H1 (cell line): ENCODE measurements around the gene MARCHF9. TPM values are rescaled to one million over a fixed set of nuclear protein-coding genes. Genes with fewer than 3 reads are reported as not detected.

ENCODE experiments used
- CTCF ChIA-PET: fragments of 300-600 bp; sonication (Branson Sonifier 250); formaldehyde crosslinking; loops from one replicate; lab custom pipeline; 2021; ENCODE audit not compliant: partially characterized antibody; lab: Charles Lee
- POLR2A ChIA-PET: fragments of 300-600 bp; sonication (Branson Sonifier 250); formaldehyde crosslinking; loops from one replicate; lab custom pipeline; 2021; ENCODE audit warnings: inconsistent platforms; ENCODE audit not compliant: partially characterized antibody; lab: Charles Lee
- DNase-seq, 2 experiments: peaks; one replicate each; pipeline versions ENCODE4 v3.0.0 to v3.0.0-alpha.2; 2010 to 2022; ENCODE audit warnings: low spot score in 2 of 2, low read depth in 1 of 2, mixed read lengths in 1 of 2
- FAIRE-seq: peaks from 2 replicates; lab custom pipeline; 2011; peaks lifted over from hg19 to GRCh38; lab: Jason Lieb, UNC
- H2AFZ ChIP-seq: 2 replicates; pipeline ENCODE4 v1.8.1; 2012; ENCODE audit warnings: low read length, inconsistent platforms
- H2AK5ac ChIP-seq: 2 replicates; pipeline ENCODE4 v1.6.1; 2013; ENCODE audit warnings: low read depth, low read length
- H2BK120ac ChIP-seq: replicated peaks from 2 replicates; pipeline ENCODE3; 2013; ENCODE audit warnings: low read depth, low read length, inconsistent platforms
- H2BK12ac ChIP-seq: 2 replicates; pipeline ENCODE4 v1.6.1; 2013; ENCODE audit warnings: low read depth, low read length
- H2BK15ac ChIP-seq: 2 replicates; pipeline ENCODE4 v1.6.1; 2013; ENCODE audit warnings: low read length
- H2BK20ac ChIP-seq: 2 replicates; pipeline ENCODE4 v1.6.1; 2013; ENCODE audit warnings: low read length
- H2BK5ac ChIP-seq: 2 replicates; pipeline ENCODE4 v1.6.1; 2013; ENCODE audit warnings: low read depth, low read length
- H3K14ac ChIP-seq: 2 replicates; pipeline ENCODE4 v1.6.1; 2013; ENCODE audit warnings: inconsistent platforms; ENCODE audit not compliant: insufficient read length
- H3K18ac ChIP-seq: 2 replicates; pipeline ENCODE4 v1.6.1; 2013; ENCODE audit warnings: low read length; ENCODE audit errors: extremely low read depth
- H3K23ac ChIP-seq: 2 replicates; pipeline ENCODE4 v1.6.1; 2013; ENCODE audit warnings: inconsistent platforms; ENCODE audit not compliant: insufficient read length
- H3K23me2 ChIP-seq: 2 replicates; pipeline ENCODE4 v1.6.1; 2013; ENCODE audit warnings: low read depth, low read length
- H3K27ac ChIP-seq: 2 replicates; pipeline ENCODE4 v1.6.1; 2011; ENCODE audit warnings: low read depth, low read length, inconsistent platforms
- H3K27me3 ChIP-seq, 4 experiments: replicated peaks in 1 of 4; 1 replicate in 1 of 4; 2 replicates in 3 of 4; pipeline versions ENCODE4 v1.6.1 to v1.8.1; 2011 to 2013; ENCODE audit warnings: low read length in 3 of 4, mild to moderate bottlenecking in 3 of 4, inconsistent platforms in 2 of 4, mixed read lengths in 2 of 4, moderate library complexity in 1 of 4; ENCODE audit not compliant: control insufficient read depth in 3 of 4, insufficient read depth in 3 of 4; ENCODE audit errors: extremely low read depth in 1 of 4
- H3K36me3 ChIP-seq, 4 experiments: 2 replicates each; pipeline versions ENCODE4 v1.6.1 to v1.8.1; 2011 to 2013; ENCODE audit warnings: mild to moderate bottlenecking in 4 of 4, low read length in 3 of 4, moderate library complexity in 2 of 4, control low read depth in 1 of 4, inconsistent platforms in 1 of 4; ENCODE audit not compliant: insufficient read depth in 4 of 4, control insufficient read depth in 2 of 4
- H3K4ac ChIP-seq: replicated peaks from 2 replicates; pipeline ENCODE3; 2013; ENCODE audit warnings: low read length, low read depth, mixed read lengths, inconsistent platforms; ENCODE audit not compliant: insufficient read length
- H3K4me1 ChIP-seq, 4 experiments: replicated peaks in 1 of 4; 1 replicate in 1 of 4; 2 replicates in 3 of 4; pipeline versions ENCODE4 v1.6.1 to v1.8.1; 2011 to 2013; ENCODE audit warnings: low read length in 3 of 4, inconsistent platforms in 2 of 4, mixed read lengths in 1 of 4; ENCODE audit not compliant: insufficient read depth in 4 of 4, control insufficient read depth in 3 of 4
- H3K4me2 ChIP-seq, 2 experiments: 2 replicates each; pipeline versions ENCODE4 v1.6.1 to v1.8.1; 2011 to 2013; ENCODE audit warnings: low read depth in 2 of 2, low read length in 2 of 2, control low read depth in 1 of 2, inconsistent platforms in 1 of 2, mild to moderate bottlenecking in 1 of 2; ENCODE audit not compliant: insufficient read depth in 1 of 2
- H3K4me3 ChIP-seq, 4 experiments: fragments of 200-600, 300-600 bp in 1 of 4; sonication (generic), shearing (Covaris generic), sonication (Bioruptor Twin) in 1 of 4; 2 replicates each; pipeline versions ENCODE4 v1.5.1 to v1.8.1; 2011 to 2016; ENCODE audit warnings: low read length in 4 of 4, low read depth in 3 of 4, control low read depth in 2 of 4, inconsistent platforms in 2 of 4, mild to moderate bottlenecking in 2 of 4, mixed read lengths in 1 of 4, moderate library complexity in 1 of 4; ENCODE audit not compliant: insufficient read depth in 2 of 4; ENCODE audit errors: extremely low read depth in 1 of 4
- H3K56ac ChIP-seq: replicated peaks from 2 replicates; pipeline ENCODE3; 2013; ENCODE audit warnings: low read depth, mild to moderate bottlenecking, mixed read lengths, low read length, inconsistent platforms; ENCODE audit not compliant: insufficient read length
- H3K79me1 ChIP-seq: 2 replicates; pipeline ENCODE4 v1.6.1; 2013; ENCODE audit warnings: low read depth, low read length, control low read depth
- H3K79me2 ChIP-seq, 2 experiments: 2 replicates each; pipeline versions ENCODE4 v1.6.1 to v1.8.1; 2012 to 2013; ENCODE audit warnings: low read length in 2 of 2, mild to moderate bottlenecking in 2 of 2, inconsistent platforms in 1 of 2; ENCODE audit not compliant: insufficient read depth in 2 of 2, control insufficient read depth in 1 of 2
- H3K9ac ChIP-seq, 4 experiments: replicated peaks in 1 of 4; 1 replicate in 1 of 4; 2 replicates in 3 of 4; pipeline versions ENCODE4 v1.6.1 to v1.8.1; 2011 to 2013; ENCODE audit warnings: low read depth in 3 of 4, low read length in 3 of 4, control low read depth in 2 of 4, mild to moderate bottlenecking in 2 of 4, moderate library complexity in 2 of 4, inconsistent platforms in 1 of 4; ENCODE audit errors: extremely low read depth in 1 of 4
- H3K9me3 ChIP-seq, 2 experiments: 2 replicates each; pipeline versions ENCODE4 v1.6.1 to v1.8.1; 2012 to 2013; ENCODE audit warnings: mild to moderate bottlenecking in 2 of 2, moderate library complexity in 2 of 2, control low read depth in 1 of 2, inconsistent platforms in 1 of 2, low read depth in 1 of 2, low read length in 1 of 2, mixed read lengths in 1 of 2; ENCODE audit not compliant: insufficient read depth in 2 of 2
- H4K20me1 ChIP-seq, 2 experiments: replicated peaks in 1 of 2; 2 replicates each; pipeline versions ENCODE3 to v1.8.1; 2011 to 2013; ENCODE audit warnings: inconsistent platforms in 2 of 2, low read length in 2 of 2, mild to moderate bottlenecking in 1 of 2; ENCODE audit not compliant: insufficient read depth in 2 of 2, control insufficient read depth in 1 of 2
- H4K5ac ChIP-seq: 2 replicates; pipeline ENCODE4 v1.6.1; 2013; ENCODE audit warnings: low read length, low read depth, mixed read lengths, inconsistent platforms; ENCODE audit not compliant: insufficient read length
- H4K8ac ChIP-seq: 2 replicates; pipeline ENCODE4 v1.8.0; 2013; ENCODE audit warnings: mild to moderate bottlenecking, moderate library complexity, low read length, inconsistent platforms; ENCODE audit not compliant: insufficient read depth; ENCODE audit errors: extremely low read depth
- H4K91ac ChIP-seq: replicated peaks from 2 replicates; pipeline ENCODE3; 2013; ENCODE audit warnings: low read length, mixed read lengths, inconsistent platforms; ENCODE audit not compliant: insufficient read length
- ATF2 ChIP-seq: IDR thresholded peaks from 2 replicates; pipeline ENCODE4 v1.6.1; 2012; ENCODE audit warnings: low read length, inconsistent platforms
- BACH1 ChIP-seq: IDR thresholded peaks from 2 replicates; pipeline ENCODE4 v1.6.1; 2012; ENCODE audit warnings: low read length, improper control_type of control experiment
- E2F6 ChIP-seq: IDR thresholded peaks from 2 replicates; pipeline ENCODE4 v1.6.1; 2012; ENCODE audit warnings: inconsistent platforms
- NRF1 ChIP-seq: IDR thresholded peaks from 2 replicates; pipeline ENCODE4 v1.6.1; 2011; ENCODE audit warnings: mild to moderate bottlenecking, low read depth, low read length, improper control_type of control experiment
- POU5F1 ChIP-seq: IDR thresholded peaks from 2 replicates; pipeline ENCODE4 v1.6.1; 2011; ENCODE audit warnings: low read depth, mild to moderate bottlenecking, low read length, moderate library complexity
- RFX5 ChIP-seq: IDR thresholded peaks from 2 replicates; pipeline ENCODE4 v1.6.1; 2011; ENCODE audit warnings: low read depth, low read length, improper control_type of control experiment, borderline replicate concordance
- SIRT6 ChIP-seq: IDR thresholded peaks from one replicate; pipeline ENCODE4 v1.7.1; 2012; ENCODE audit warnings: low read length, inconsistent platforms
- SP4 ChIP-seq: IDR thresholded peaks from 2 replicates; pipeline ENCODE4 v1.6.1; 2012; ENCODE audit warnings: low read length, inconsistent platforms
- SRF ChIP-seq: IDR thresholded peaks from 2 replicates; pipeline ENCODE4 v1.6.1; 2011; ENCODE audit warnings: mild to moderate bottlenecking, low read depth, low read length, moderate library complexity
- TAF1 ChIP-seq: IDR thresholded peaks from 2 replicates; pipeline ENCODE4 v1.6.1; 2011; ENCODE audit warnings: mild to moderate bottlenecking, low read depth, low read length
- TAF7 ChIP-seq: optimal IDR thresholded peaks from 2 replicates; pipeline ENCODE3; 2011; ENCODE audit warnings: low read depth, mild to moderate bottlenecking, inconsistent platforms, low read length, moderate library complexity, borderline replicate concordance
- WGBS, 2 experiments: shearing (Covaris generic) in 1 of 2; methylation state at CpG; one replicate each; pipeline versions ENCODE4 v1.1.6 to v1.1.7; 2013 to 2015; ENCODE audit warnings: low lambda C conversion rate in 2 of 2, mixed read lengths in 2 of 2, inconsistent platforms in 1 of 2, low coverage in 1 of 2, missing lambda C conversion rate in 1 of 2; ENCODE audit not compliant: insufficient replicate concordance in 2 of 2, insufficient coverage in 1 of 2, insufficient read length in 1 of 2; ENCODE audit errors: extremely low coverage in 1 of 2, missing lambda C conversion rate in 1 of 2; 5-methylcytosine and 5-hydroxymethylcytosine counted together
- polyA plus RNA-seq, 7 experiments: library from polyadenylated mRNA; depleted of rRNA in 3 of 7; stranded (reverse) in 5 of 7; unstranded in 2 of 7; fragments of >200 nt in 5 of 7; fragments of 200-250 nt in 2 of 7; gene quantifications; 1 replicate in 5 of 7; 2 replicates in 1 of 7; 4 replicates in 1 of 7; pipeline versions ENCODE4 v1.2.1 to v1.2.3, GENCODE V29; 2011 to 2013; ENCODE audit warnings: missing spikeins in 2 of 7, mixed read lengths in 2 of 7
- total RNA-seq: library from RNA; stranded (reverse); fragmentation: NEBNext Ultra II Directional; extraction: Animal tissue kit (Norgen Biotek cat#: 25700); gene quantifications from 2 replicates; pipeline ENCODE4 v1.2.1, GENCODE V29; 2021

MARCHF9 gene
- total and polyA plus RNA-seq, 2 of the 8 experiments (the other 6 are each of a cell fraction or from before 2014, with no cell fraction given) = 6.4 to 7.8 TPM

GRCh38 chr12:57730336-57731067 is 24.4 kb upstream of the MARCHF9 start:
- Histone ChIP-seq H2BK120ac (no peak overlapping the region), H2BK15ac (no peak overlapping the region), H3K4ac (no peak overlapping the region), H4K8ac (no peak overlapping the region), H3K4me2 (no peak overlapping the region), H3K4me3 (no peak overlapping the region), H3K79me1 (no peaks in the 10 kb centered on the region), H2AFZ (no peak overlapping the region), H2AK5ac (no peak overlapping the region), H3K18ac (no peak overlapping the region), H3K14ac (no peak overlapping the region), H3K27me3 (peaks cover 34 to 94% (median 79%) of the 10 kb centered on the region in 4 experiments), H4K5ac (no peak overlapping the region), H4K20me1 (peaks cover 2 to 14% of the 10 kb centered on the region in 2 experiments), H2BK5ac (no peak overlapping the region), H2BK12ac (no peak overlapping the region), H3K27ac (no peak overlapping the region), H3K23ac (no peak overlapping the region), H3K4me1 (peaks cover 4 to 25% (median 15%) of the 10 kb centered on the region in 4 experiments; a peak in 6 of 7 replicates), H4K91ac (no peak overlapping the region), H3K9ac (no peak overlapping the region), H3K36me3 (no peaks in the 10 kb centered on the region), H3K79me2 (no peaks in the 10 kb centered on the region), H2BK20ac (no peak overlapping the region), H3K23me2 (peaks cover 12% of the 10 kb centered on the region; the same call in 1 of the 2 replicates), H3K9me3 (no peaks in the 10 kb centered on the region), H3K56ac (no peak overlapping the region)
- no peak for TF ChIP-seq ATF2
- TF ChIP-seq TAF7 = no peak
- no peak for TF ChIP-seq BACH1
- no peak for TF ChIP-seq NRF1
- TF ChIP-seq SP4 = no peak
- no peak for TF ChIP-seq RFX5
- TF ChIP-seq TAF1 = no peak
- no peak for TF ChIP-seq SIRT6
- TF ChIP-seq POU5F1 = no peak
- TF ChIP-seq SRF = no peak
- no peak for TF ChIP-seq E2F6
- DNase-seq (no peak), FAIRE-seq (no peak)
- POLR2A ChIA-PET = interaction anchor here (1.1 to 3.4 kb wide), 2 partner anchors 15 to 88 kb away, joined by 3 to 10 read pairs; partner anchors contain the start of gene TSPAN31
- CTCF ChIA-PET = interaction anchor here (1.2 to 2.3 kb wide), 2 partner anchors 98 to 148 kb away, joined by 3 to 9 read pairs; no protein-coding TSS in a partner anchor
- 91% methylated on average over 13 of the region's 13 CpGs; no CpG with 5 or more reads in 1 of the 2 experiments for WGBS, 2 experiments
